Right lung (tissue), 5 donors: Measurements from ENCODE around the gene AGBL2. TPM values are rescaled to one million over a fixed set of nuclear protein-coding genes. Genes with fewer than 3 reads are reported as not detected.
A peak's percentile ranks its signal among the peaks of the same experiment; 100 is the strongest.
"Not testable (repeated sequence)": the region's sequence is repeated elsewhere in the genome, so short reads cannot be mapped to it uniquely, and the experiment has no call there.

ENCODE experiments used
- DNase-seq, 2 donors: peaks; one replicate each; pipeline ENCODE4 v3.0.0-alpha.2; 2013
- polyA plus RNA-seq, 5 donors: library from polyadenylated mRNA; unstranded; fragments of 120-200 nt; gene quantifications; one replicate each; pipeline versions ENCODE4 v1.2.1 to v1.2.3, GENCODE V29; 2013; ENCODE audit warnings: inconsistent platforms in 1 of 5, low replicate concordance in 1 of 5; ENCODE audit not compliant: insufficient read length in 5 of 5, insufficient read depth in 1 of 5

Gene AGBL2
- polyA plus RNA-seq, 5 donors: 7.7 to 15.8 (median 10.6) TPM

DNA sequence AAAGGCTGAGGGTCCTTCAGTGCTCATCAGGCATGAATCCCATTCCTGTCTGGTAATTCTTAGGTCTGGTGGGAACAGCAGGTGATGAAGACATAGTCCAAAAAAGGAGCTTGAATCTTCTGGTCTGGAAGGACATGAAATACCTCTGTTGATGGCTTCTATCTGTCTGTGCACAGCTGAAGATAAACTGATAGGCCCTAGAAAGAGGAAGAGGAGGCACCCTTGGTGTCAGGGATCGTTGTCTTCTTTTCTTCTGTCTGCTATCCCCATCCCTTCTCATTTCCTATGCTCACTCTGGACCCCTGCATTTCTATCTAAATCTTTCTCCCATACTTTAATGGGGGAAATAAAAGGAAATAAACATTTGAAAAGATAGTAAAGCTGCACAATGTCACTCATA lies 9.4 kb downstream of the AGBL2 start:
- no peak for DNase-seq

DNA sequence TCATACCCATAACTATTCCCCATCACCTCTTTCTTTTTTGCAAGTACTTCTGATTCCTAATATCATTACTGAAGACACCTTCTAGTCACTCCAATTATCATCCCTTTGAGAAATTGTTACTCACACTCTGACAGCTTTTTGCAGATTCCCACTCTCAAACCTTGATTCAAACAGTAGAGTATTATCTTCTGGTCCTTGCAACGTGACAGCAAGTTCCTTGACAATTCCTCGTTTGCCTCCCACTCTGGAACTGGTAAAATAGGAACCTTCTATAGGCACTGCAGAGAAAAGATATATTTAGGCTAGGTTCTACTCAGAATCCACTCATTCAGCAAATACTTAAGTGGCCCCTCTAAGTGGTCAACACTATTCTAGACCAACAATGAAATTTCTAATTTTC lies 23.2 kb downstream of the AGBL2 start:
- no peak for DNase-seq

DNA sequence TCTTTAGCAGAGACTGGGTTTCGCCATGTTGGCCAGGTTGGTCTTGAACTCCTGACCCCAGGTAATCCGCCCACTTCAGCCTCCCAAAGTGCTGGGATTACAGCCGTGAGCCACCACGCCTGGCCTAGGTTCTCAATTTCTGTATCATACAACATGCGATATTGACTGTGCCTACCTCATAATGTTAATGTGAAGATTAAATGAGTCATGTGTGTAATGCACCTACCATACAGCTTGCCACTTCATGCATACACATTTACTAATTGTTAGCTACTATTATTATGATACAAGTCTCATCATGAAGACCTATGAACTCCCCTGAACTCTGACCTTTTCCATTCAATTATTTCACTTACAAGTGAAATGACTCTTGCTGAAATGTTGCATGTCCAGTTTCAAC lies 25.7 kb downstream of the AGBL2 start:
- no peak for DNase-seq

DNA sequence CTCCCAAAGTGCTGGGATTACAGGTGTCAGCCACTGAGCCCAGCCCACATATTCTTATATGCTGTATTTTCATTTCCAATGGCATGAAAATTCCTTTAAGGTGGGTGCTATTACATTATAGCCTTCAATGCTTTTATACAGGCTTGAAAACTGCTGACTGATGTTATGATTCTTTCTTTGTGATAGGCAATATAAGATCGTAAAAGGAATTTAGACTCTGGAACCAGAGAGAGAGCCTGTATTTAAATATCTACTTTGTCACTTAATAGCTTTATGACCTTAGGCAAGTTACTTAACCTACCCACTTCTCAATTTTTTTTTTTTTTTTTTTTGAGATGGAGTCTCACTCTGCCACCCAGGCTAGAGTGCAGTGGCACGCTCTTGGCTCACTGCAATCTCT lies 26.2 kb downstream of the AGBL2 start:
- DNase-seq: no peak

DNA sequence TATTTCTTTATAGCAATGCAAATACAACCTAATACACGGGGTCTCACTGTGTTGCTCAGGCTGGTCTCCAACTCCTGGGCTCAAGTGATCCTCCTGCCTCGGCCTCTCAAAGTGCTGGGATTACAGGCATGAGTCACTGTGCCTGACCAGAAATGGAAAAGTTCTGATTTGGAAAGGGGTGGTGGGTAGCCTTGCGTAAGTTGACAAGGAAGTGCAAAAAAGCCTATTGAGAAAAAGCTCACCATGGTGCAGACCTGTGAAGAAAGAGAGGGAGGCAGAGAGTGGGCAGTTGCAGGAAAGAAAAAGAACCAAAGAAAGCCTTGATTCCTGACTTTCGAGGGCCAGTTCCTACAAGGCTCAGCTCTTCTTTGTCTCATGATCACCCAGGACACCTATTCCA lies 27.1 kb downstream of the AGBL2 start:
- no peak for DNase-seq

DNA sequence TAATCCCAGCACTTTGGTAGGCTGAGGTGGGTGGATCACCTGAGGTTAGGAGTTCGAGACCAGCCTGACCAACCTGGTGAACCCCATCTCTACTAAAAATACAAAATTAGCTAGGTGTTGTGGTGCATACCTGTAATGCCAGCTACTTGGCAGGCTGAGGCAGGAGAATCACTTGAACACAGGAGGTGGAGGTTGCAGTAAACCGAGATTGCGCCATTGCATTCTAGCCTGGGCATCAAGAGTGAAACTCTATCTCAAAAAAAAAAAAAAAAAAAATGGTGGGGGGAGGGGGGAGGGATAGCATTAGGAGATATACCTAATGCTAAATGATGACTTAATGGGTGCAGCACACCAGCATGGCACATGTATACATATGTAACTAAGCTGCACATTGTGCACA lies 28.5 kb downstream of the AGBL2 start:
- not testable (repeated sequence) for DNase-seq

DNA sequence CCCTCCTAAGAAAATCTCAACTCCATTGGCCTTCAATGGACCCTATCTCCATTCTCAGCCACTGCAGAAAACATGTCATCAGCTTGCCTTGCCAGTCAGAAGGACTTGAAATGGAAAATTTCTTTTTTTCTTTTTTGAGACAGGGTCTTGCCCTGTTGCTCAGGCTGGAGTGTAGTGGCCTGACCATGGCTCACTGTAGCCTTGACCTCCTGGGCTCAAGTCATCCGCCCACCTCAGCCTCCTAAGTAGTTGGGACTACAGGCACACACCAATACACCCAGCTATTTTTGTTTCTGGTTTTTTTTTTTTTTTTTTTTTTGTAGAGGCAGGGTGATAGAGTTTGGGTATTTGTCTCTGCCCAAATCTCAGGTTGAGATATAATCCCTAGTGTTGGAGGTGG lies 29.0 kb downstream of the AGBL2 start:
- no peak for DNase-seq

DNA sequence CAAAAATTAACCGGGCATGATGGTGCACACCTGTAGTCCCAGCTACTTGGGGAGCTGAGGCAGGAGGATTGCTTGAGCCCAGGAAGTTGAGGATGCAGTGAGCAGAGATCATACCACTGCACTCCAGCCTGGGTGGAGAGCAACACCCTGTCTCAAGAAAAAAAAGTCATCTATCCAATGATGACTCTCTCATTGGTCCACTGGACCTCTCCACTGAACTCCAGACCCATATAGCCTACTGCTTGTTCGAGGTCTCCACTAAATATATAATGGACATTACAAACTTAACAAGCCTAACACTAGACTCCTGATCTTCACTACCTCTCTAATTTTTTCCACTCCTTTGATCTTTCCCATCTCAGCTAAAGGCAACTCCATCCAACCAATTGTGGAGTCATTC lies 39.3 kb downstream of the AGBL2 start:
- no peak for DNase-seq

DNA sequence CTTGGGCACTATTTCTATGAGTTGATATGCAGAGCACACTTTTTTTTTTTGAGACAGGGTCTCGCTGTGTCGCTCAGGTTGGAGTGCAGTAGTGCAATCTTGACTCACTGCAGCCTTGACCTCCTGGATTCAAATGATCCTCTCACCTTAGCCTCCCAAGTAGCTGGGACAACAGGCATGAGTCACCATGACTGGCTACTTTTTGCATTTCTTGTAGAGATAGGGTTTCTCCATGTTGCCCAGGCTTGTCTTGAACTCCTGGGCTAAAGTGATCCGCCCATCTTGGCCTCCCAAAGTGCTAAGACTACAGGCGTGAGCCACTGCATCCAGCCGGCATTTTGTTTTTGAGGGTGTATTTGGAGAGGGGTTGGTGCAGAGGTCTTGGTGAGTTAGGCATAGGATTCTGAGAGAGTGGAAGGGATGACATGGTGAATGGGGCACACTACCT lies 42.9 kb downstream of the AGBL2 start:
- DNase-seq: no peak

DNA sequence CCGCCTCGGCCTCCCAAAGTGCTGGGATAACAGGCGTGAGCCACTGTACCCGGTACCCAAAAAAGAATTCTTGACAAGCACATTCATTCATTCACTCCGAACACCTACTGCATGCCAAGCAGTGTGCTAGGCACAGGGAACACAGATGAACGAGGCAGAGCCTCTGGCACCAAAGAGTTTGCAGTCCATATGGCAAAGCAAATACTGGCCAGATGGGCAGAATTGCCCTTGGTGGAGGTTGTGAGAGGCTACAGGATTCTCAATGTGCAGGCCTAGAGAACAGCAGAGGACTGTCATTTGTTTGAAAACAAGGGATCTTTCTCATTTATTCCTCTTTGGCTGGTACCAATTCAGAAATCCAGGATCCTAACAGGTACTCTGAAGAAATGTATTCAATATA lies 45.3 kb downstream of the AGBL2 start:
- DNase-seq: no peak

DNA sequence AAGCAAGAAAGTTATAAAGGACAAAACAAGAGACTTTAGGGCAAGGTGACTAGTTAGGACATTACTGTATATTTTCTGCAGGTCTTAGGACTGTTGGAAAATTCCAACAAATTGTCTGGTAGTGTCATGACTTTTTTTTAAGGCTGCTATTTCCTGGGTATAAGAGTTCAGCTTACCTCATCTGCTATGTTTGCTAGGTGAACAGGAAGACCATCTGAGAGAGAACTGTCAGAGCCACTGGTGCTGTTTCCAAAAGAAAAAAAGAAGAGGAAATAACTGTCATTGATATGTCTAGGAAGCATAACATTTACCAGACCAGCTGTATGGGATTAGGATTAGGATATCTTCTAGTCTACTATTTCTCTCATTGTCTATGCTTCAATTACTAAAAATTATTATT lies 46.5 kb downstream of the AGBL2 start:
- no peak for DNase-seq

DNA sequence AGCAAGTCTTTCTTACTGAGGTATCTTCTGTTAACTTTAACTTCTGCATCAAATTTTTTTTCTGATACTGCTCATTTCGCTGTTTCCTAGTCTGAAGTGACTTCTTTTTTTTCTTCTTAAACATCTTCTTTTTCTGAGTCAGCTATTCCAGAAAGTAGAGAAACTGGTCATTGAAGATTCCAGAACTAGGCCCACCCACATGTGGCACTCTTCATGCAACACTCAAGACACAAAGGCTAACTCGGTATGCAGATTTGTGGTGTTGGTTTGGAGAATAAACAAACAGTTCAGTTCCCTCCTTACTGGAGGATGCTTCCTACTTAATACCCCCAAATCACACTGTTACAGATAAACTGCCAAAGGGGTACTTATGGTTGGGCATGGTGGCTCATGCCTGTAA lies 47.6 kb downstream of the AGBL2 start:
- peak; percentile 58 to 76 for DNase-seq

DNA sequence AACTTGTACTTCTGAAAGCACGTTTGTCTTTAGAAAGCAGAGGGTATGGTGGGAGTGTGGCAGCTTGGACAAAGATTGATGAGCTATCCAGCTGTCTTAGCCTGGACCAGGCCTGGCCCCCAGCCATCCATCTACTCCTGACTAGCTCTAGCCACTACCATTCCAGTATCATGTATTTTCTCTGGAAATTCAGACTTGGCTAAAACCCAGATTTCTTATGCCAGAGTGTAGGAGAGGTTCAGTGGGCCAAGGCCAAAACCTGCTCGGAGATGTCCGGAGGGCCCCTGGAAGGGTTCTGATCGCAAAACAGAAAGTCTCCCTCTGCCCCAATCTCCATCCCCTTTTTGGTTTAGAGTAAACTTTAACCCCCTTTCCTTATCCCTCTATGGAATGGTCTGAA lies 48.0 kb downstream of the AGBL2 start:
- peak; percentile 39 to 51 for DNase-seq

DNA sequence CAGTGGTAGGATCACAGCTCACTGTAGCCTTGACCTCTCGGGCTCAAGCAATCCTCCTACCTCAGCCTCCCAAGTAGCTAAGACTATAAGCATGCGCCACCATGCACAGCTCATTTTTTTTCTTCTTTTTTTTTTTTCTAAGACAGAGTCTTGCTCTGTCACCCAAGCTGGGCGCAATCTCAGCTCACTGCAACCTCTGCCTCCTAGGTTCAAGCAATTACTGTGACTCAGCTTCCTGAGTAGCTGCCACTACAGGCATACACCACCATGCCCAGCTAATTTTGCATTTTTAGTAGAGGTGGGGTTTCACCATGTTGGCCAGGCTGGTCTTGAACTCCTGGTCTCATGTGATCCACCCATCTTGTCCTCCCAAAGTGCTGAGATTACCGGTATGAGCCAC lies 50.2 kb downstream of the AGBL2 start:
- DNase-seq: not testable (repeated sequence)

DNA sequence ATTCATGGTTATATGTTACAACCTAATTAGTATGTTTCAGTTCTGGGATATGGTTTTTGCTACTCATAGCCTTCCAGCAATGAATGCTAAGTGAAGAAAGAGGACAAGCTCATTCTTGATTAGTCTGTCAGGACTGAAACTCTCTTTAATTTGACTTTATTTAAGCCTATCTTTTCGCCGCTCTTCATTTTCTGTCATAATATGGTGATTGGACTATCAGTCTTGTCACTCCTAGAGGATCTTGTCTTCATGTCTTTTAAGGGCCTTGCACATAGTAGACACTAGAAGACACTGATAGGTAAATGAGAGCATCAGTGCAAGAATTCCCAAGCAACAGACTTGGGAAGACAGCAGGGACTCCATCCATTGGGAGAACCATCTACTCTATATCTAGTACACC lies 53.9 kb downstream of the AGBL2 start:
- no peak for DNase-seq

DNA sequence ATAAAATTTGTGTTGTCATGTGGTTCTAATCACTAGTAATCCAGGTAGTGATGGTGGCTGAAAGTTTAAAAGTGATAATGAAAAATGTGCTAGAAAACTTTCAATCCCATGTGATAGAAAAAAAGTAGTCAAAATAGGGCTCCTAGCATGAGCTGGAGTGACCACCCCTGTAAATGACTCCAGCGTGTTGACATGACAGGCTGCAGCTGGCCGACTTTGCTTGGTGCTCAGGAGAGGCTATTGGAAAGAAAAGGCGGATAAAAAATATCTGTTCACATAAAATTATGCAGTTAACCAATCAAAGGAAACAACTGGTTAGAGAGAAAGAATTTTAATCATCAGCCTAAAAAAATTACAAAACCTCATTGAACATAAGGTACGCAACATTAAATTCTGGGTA lies 55.9 kb downstream of the AGBL2 start:
- DNase-seq: peak; percentile 78 to 80

DNA sequence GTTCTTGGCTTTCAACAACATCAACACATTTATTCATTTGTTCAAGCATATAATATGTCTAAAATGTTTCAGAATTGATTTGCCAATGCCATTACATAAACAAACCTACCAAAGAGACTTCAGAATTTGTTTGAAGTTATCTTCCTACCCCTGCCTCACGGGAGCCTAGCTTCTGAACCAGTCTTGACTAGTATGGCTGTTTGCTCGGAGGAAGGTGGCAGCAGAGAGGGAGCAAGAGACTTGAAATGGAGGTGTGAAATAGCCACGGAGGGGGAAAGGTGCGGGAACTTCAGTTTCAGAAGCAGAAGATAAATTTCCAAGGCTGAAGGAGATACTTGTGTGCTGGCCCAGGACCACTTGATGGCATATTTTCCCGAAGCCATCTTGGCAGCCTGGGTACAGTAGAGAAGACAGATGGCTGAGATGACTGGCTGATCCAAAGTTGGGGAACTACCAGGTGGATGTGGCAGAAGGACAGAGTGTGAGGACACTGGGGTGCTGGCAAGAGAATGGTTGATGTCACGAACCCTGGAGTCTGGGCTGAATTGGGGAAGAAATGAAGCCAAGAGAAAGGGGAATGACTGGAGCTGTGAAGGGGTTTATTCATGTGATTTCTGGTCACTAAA lies 58.8 kb downstream of the AGBL2 start:
- no peak for DNase-seq

DNA sequence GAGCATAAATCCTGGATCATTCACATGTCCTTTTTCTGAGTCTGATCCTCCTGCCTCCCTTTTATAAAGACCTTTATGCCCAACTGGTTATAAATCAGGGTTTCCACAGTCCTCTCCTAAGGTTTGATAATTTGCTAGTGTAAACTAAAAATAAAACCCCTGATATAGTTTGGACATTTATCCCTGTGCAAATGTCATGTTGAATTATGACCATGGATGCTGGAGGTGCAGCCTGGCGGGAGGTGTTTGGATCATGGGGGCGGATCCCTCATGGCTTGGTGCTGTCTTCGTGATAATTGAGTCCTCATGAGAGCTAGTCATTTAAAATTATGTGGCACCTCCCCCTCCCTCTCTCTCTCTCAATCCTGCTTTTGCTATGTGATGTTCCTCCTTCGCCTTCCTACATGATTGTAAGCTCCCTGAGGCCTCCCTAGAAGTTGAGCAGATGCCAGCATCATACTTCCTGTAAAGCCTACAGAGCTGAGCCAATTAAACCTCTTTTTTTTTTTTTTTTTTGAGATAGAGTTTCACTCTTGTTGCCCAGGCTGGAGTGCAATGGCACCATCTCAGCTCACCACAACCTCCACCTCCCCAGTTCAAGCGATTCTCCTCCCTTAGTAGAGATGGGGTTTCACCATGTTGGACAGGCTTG lies 63.2 kb downstream of the AGBL2 start:
- DNase-seq: no peak

DNA sequence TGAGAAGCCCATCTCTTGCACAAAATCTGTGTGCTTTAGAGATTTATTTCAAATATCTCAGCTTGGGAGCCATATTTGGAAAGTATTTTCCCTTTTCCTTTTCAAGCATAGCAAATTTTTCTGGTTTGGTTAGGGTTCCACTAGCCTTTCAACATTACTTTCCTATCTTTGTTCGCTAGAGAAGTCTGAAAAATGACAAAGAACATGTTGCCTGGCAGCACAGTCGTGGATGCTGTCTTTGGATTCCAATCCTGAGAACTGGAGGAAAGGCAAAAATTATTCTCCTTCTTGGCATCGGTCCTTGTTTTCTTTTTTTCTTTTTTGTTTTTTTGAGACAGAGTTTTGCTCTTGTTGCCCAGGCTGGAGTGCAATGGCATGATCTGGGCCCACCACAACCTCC lies 65.9 kb downstream of the AGBL2 start:
- no peak for DNase-seq

DNA sequence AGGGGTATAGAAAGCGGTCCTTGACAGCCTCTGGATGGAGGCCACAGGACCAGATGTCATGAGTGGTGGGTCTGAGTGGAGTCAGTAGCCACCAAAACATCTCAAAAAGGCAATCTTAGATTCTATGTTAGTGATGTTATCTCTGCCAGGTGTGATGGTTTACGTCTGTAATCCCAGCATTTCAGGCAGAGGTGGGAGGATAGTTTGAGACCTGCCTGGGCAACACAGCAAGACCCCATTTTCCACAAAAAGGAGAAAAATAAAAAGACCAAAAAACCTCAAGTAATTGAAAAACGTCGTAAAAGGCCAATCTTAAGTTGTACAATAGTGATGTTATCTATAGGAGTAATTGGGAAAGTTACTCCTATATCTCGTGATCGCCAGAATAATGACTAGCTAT lies 69.2 kb downstream of the AGBL2 start:
- no peak for DNase-seq

DNA sequence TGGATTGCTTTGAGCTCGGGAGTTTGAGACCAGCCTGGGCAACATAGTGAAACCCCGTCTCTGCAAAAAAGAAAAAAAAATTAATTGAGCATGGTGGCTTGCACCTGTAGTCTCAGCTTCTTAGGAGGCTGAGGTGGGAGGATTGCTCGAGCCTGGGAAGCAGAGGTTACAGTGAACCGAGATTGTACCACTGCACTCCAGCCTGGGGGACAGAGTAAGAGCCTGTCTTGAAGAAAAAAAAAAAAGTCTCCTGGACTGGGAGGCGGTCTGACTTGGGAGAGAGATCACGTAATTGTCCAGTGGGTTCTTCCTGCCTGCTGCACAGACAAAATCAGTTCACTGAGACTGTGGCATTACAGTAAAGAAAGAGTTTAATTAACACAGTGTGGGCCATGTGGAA lies 69.7 kb downstream of the AGBL2 start:
- DNase-seq: no peak

DNA sequence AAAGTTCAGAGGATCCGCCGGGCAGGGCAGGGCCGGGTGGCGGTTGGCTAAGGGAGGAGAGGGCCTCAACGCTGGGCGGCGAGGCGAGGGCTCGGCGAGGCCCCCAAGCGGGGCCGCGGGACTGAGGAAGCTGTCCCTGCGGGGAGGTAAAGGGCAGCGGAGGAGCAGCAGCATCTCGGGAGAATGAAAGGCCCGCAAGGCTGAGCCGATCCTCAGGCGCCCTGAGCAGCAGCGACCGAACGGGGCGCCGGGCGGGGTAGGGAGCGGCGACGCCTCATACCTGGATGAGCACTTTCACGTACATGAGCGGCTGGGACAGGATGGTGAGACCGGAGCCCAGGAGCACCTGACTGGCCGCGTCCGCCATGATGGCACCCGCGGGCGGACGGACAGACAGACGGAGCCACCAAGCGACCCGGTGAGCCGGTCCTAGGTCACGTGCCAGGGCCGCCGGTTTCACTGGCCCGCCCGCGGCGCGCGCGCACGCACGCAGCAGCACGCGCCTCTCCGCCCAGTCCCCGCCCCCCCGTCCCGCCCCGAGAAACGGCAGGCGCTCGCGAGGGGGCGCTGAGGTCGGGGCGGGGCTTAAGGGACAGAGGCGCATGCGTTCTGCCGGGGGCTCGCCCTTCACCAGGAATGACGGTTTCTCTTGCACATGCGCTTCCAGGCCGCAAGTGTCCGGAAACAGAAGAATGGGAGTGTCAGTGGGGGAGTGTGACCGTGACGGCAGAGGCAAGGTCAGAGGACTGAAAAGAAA lies 72.9 kb downstream of the AGBL2 start, which contains the start of gene MTCH2:
MTCH2 (minus strand) TSS at position 461 of the 757 bp plus-strand sequence; CDS start at position 367, 94 bp downstream.
- DNase-seq: peak; percentile 98 to 99

DNA sequence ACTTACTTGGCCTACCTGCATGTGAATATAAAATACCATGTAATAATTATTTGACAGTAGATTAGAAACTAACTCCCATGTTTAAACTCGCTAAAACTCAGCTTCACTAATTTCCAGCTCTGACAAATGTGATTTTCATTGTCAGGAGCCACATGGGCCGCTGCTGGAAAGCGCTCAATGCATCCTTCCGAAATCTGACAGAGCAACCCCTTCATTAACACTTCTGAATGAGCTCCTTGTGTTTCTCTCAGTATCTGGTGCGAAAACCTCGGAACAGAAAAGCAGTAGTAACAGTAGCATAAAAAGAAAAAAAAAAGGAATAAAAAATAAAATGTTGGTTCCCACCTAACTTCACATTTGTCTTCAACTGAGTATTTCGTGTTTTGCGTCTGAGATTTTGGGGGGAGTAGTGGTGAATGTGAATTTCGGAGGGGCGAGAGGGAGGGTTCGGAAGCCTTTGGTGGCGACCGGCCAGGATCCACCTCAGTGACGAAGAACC lies 73.5 kb downstream of the AGBL2 start:
- DNase-seq: no peak
